Calu3 (cell line): ENCODE data around the gene YY1AP1. TPM values are rescaled to one million over a fixed set of nuclear protein-coding genes. Genes with fewer than 3 reads are reported as not detected.
A peak's percentile ranks its signal among the peaks of the same experiment; 100 is the strongest.
"Not testable (repeated sequence)": the region's sequence is repeated elsewhere in the genome, so short reads cannot be mapped to it uniquely, and the experiment has no call there.

ENCODE experiments used
- BruUV-seq: library from RNA; stranded (reverse); fragments of 400-500 nt; replicated peaks from 2 replicates; lab custom pipeline; 2021; lab: Mats Ljungman, UMichigan
- CTCF ChIA-PET: fragments of 300-600 bp; sonication (Branson Sonifier 250); formaldehyde crosslinking; loops from one replicate; lab custom pipeline; 2022; ENCODE audit warnings: antibody characterized with exemption; lab: Charles Lee
- DNase-seq: peaks from one replicate; pipeline ENCODE4 v3.0.0; 2022
- H3K27ac Mint-ChIP-seq: one replicate; pipeline ENCODE4 v1.8.0; 2022; ENCODE audit warnings: mixed read lengths; ENCODE audit not compliant: unreplicated experiment
- H3K27me3 Mint-ChIP-seq: one replicate; pipeline ENCODE4 v1.8.0; 2022; ENCODE audit warnings: mixed read lengths; ENCODE audit not compliant: unreplicated experiment
- H3K36me3 Mint-ChIP-seq: one replicate; pipeline ENCODE4 v1.8.0; 2022; ENCODE audit warnings: mild to moderate bottlenecking, moderate library complexity, mixed read lengths; ENCODE audit not compliant: insufficient read depth, unreplicated experiment
- H3K4me1 Mint-ChIP-seq: one replicate; pipeline ENCODE4 v1.8.0; 2022; ENCODE audit warnings: mild to moderate bottlenecking, low read depth, mixed read lengths; ENCODE audit not compliant: unreplicated experiment
- H3K4me3 Mint-ChIP-seq: one replicate; pipeline ENCODE4 v1.8.0; 2022; ENCODE audit warnings: mild to moderate bottlenecking, low read depth, moderate library complexity, mixed read lengths; ENCODE audit not compliant: unreplicated experiment
- H3K9me3 Mint-ChIP-seq: one replicate; pipeline ENCODE4 v1.8.0; 2022; ENCODE audit warnings: low read depth, mixed read lengths; ENCODE audit not compliant: unreplicated experiment
- intact Hi-C: fragments of 100-400 bp; cut with micrococcal nuclease; formaldehyde crosslinking; loops from one replicate; pipeline ENCODE4 v1.10.0; 2022; ENCODE audit not compliant: unreplicated experiment
- total RNA-seq: library from RNA; stranded (reverse); gene quantifications from 2 replicates; pipeline ENCODE4 v1.2.3, GENCODE V29; 2022
- TF ChIP-seq, protein P1 (sequence below): fragments of 200-600 bp; IDR thresholded peaks from one replicate; pipeline ENCODE4 v1.8.0; 2022; ENCODE audit warnings: antibody characterized with exemption; ENCODE audit not compliant: unreplicated experiment

The YY1AP1 gene
- total RNA-seq, 1 experiment from 2014 or later, result 81.4 TPM

DNA sequence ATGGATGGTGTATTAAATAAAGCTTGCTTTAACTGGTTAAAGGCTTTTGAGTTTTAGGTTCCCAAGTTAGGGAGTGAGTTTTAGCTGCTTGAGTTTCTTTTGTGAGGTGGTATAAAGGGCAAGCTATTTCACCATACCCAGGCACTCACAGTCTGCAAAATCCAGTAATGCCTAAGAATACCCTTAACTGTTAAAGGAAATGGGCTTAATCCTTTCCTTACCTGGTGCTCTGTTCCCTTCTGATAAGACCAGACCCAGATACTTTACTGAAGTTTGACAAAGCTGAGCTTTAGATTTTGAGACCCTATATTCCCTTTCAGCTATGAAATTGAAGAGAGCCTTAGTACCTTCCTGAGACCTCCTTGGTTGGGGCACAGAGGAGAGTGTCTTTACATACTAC, 48.2 kb downstream of the YY1AP1 start:
- H3K36me3 Mint-ChIP-seq, result peaks cover 14% of the 10 kb centered on the region
- CTCF ChIA-PET, result interaction anchor here (0.6 to 0.7 kb wide), 3 partner anchors 165 to 358 kb away, joined by 3 to 7 read pairs (median 4); no protein-coding TSS in a partner anchor
- H3K9me3 Mint-ChIP-seq, result peaks cover 3% of the 10 kb centered on the region
- H3K27me3 Mint-ChIP-seq, result no peaks in the 10 kb centered on the region
- BruUV-seq, result no TSS peak
- intact Hi-C loops, result no loop called here
- H3K4me3 Mint-ChIP-seq, result no peak overlapping the region
- DNase-seq, result no peak
- no peak overlapping the region for H3K27ac Mint-ChIP-seq
- peaks cover 37% of the 10 kb centered on the region for H3K4me1 Mint-ChIP-seq
- TF ChIP-seq, protein P1, sequence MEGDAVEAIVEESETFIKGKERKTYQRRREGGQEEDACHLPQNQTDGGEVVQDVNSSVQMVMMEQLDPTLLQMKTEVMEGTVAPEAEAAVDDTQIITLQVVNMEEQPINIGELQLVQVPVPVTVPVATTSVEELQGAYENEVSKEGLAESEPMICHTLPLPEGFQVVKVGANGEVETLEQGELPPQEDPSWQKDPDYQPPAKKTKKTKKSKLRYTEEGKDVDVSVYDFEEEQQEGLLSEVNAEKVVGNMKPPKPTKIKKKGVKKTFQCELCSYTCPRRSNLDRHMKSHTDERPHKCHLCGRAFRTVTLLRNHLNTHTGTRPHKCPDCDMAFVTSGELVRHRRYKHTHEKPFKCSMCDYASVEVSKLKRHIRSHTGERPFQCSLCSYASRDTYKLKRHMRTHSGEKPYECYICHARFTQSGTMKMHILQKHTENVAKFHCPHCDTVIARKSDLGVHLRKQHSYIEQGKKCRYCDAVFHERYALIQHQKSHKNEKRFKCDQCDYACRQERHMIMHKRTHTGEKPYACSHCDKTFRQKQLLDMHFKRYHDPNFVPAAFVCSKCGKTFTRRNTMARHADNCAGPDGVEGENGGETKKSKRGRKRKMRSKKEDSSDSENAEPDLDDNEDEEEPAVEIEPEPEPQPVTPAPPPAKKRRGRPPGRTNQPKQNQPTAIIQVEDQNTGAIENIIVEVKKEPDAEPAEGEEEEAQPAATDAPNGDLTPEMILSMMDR, result no peak

DNA sequence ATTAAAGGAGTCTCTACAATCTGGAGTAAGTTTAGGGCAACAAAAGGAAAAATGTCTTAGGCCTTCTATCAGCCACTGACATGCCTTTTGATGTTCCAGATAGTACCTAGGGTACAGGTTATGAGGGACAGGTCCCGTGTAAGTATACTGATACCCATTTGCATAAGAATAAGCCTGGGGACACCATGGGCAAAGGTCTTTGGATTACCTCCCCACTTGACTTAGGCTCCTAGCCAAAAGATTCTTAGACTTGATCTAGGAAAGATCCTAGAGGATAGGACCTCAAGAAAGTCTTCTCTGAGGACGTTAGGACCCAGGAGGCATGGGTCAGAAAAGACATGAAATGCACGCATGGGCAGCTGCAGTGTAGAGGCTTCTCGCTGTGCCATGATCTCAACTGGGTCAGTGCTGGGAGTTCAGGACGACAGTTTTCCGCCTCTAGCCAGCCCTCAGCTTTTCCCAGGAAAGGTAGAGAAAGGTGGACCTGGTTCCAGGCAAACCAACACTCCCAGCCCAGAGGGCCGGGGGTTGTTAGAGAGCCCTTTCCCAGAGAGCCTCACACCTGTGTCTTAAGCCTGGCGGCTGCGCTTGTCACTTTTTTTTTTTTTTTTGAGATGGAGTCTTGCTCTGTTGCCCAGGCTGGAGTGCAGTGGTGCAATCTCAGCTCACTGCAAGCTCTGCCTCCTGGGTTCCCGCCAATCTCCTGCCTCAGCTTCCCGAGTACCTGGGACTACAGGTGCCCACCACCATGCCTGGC, 52.0 kb downstream of the YY1AP1 start:
- no peaks in the 10 kb centered on the region for H3K27me3 Mint-ChIP-seq
- no TSS peak for BruUV-seq
- H3K36me3 Mint-ChIP-seq, result peaks cover 10% of the 10 kb centered on the region
- H3K27ac Mint-ChIP-seq, result peak overlapping the region; percentile 85
- no peaks in the 10 kb centered on the region for H3K9me3 Mint-ChIP-seq
- peak overlapping the region; percentile 70 for H3K4me3 Mint-ChIP-seq
- no peak for DNase-seq
- CTCF ChIA-PET, result interaction anchor here (1.6 kb wide), 1 partner anchor 12 kb away, joined by 4 read pairs; no protein-coding TSS in a partner anchor
- TF ChIP-seq, protein P1, result no peak
- peaks cover 22% of the 10 kb centered on the region for H3K4me1 Mint-ChIP-seq
- intact Hi-C loops, result no loop called here

DNA sequence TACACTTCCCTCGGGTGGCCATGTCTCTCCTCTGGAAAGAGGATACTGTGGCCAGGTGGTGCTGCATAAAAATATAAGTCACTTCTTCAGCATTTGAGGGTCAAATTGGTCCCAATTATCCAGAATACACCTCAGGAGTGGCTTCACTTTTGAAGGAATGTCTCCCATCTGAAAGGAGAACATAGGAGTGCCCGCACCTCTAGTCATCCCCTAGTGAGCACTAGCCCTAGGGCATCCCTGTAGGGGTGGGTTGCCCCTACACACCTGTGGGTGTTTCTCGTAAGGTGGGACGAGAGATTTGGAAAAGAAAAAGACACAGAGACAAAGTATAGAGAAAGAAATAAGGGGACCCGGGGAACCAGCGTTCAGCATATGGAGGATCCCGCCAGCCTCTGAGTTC, 62.1 kb downstream of the YY1AP1 start:
- DNase-seq, BruUV-seq, H3K27ac Mint-ChIP-seq, CTCF ChIA-PET, H3K36me3 Mint-ChIP-seq, H3K4me3 Mint-ChIP-seq, H3K4me1 Mint-ChIP-seq, H3K27me3 Mint-ChIP-seq, H3K9me3 Mint-ChIP-seq, intact Hi-C loops: not testable (repeated sequence)

DNA sequence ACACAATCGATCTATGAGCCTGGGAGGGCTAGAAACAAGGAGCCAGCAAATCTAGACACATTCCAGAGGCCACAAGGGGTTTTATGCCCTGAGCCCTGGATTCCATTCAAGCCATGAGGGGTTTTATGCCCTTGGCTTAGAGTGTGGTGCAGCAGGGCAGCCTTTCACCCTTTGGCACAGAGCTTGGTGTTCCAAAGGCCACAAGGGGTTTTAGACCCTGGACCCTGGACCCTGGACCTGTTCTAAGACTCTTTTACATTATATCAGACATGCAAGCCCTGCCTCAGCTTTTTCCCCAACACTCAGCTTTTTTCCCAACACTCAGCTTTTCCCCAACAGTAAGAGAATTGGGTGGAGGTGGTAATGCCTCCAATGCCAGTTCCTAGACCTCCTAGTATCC, 65.2 kb downstream of the YY1AP1 start:
- Mint-ChIP-seq H3K4me3 (no peak overlapping the region), H3K36me3 (no peaks in the 10 kb centered on the region), H3K9me3 (no peaks in the 10 kb centered on the region), H3K27me3 (no peaks in the 10 kb centered on the region), H3K4me1 (no peaks in the 10 kb centered on the region), H3K27ac (no peak overlapping the region)
- no TSS peak for BruUV-seq
- TF ChIP-seq, protein P1, result no peak
- CTCF ChIA-PET, result no interaction called here
- intact Hi-C loops, result no loop called here
- no peak for DNase-seq

DNA sequence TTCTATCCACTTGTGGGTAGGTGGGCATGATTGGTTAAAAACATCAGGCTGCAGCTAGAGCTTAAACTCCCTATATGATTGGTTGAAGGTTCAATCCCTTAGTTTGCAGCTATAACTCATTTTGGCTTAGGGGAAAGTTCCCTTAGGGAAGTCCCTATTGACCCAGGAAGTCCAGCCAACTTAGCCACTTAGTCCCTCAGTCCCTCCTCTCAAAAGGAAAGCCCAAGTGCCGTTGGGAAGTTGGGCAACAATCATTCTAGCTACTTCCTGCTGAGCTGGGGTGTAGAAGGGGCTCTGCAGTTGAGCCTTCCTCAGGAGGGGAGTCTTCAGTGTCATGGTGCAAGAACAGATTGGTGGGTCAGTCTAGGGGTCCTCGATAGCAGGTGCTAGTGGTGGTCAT, 66.4 kb downstream of the YY1AP1 start:
- Mint-ChIP-seq H3K4me1 (no peaks in the 10 kb centered on the region), H3K27ac (no peak overlapping the region), H3K36me3 (no peaks in the 10 kb centered on the region), H3K9me3 (no peaks in the 10 kb centered on the region), H3K4me3 (no peak overlapping the region), H3K27me3 (no peaks in the 10 kb centered on the region)
- CTCF ChIA-PET, result interaction anchor here (0.5 kb wide), 1 partner anchor 89 kb away, joined by 3 read pairs; no protein-coding TSS in a partner anchor
- TF ChIP-seq, protein P1, result no peak
- intact Hi-C loops, result no loop called here
- BruUV-seq, result no TSS peak
- no peak for DNase-seq

DNA sequence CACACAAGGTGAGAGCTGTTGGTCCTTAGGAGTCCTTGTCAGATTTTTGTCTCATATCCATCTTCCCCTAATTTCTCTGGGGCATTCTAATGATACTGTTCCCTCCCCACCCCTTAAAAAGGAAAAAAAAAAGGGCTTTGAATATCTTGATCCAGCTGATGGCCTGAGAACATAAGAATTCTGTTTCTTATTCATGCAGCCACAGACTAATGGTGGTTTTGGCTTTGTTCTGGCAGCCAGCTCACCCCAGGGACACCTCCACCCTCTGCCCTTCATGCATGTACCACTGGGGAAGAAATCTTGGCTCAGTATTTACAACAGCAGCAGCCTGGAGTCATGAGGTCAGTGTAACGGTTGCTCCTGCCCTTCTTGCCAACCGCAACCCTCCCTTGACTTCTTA, 75.3 kb downstream of the YY1AP1 start:
- H3K27ac Mint-ChIP-seq, H3K4me1 Mint-ChIP-seq, H3K27me3 Mint-ChIP-seq, H3K9me3 Mint-ChIP-seq, H3K4me3 Mint-ChIP-seq, BruUV-seq, DNase-seq, intact Hi-C loops, CTCF ChIA-PET: not testable (repeated sequence)
- H3K36me3 Mint-ChIP-seq, result peaks cover 31% of the 10 kb centered on the region

DNA sequence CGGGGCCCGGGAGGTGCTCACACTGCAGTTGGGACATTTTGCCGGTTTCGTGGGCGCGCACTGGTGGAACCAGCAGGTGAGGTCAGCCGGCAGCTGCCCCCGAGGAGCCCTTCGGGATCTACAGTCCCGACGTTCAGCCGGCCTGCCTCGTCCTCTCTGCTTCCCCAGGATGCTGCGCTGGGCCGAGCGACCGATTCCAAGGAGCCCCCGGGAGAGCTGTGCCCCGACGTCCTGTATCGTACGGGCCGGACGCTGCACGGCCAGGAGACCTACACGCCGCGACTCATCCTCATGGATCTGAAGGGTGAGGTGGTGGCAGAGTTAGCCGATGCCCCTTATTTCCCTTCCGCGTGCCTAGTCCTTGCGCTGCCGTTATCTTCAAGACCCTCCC, 78.3 kb downstream of the YY1AP1 start:
- BruUV-seq, H3K27me3 Mint-ChIP-seq, DNase-seq, H3K4me1 Mint-ChIP-seq, CTCF ChIA-PET, H3K9me3 Mint-ChIP-seq, intact Hi-C loops: not testable (repeated sequence)
- H3K4me3 Mint-ChIP-seq, result peak overlapping the region; percentile 86
- H3K27ac Mint-ChIP-seq, result peak overlapping the region; percentile 87
- peaks cover 25% of the 10 kb centered on the region for H3K36me3 Mint-ChIP-seq
